BJ (cell line): ENCODE measurements around the gene PHACTR3. TPM values are rescaled to one million over a fixed set of nuclear protein-coding genes. Genes with fewer than 3 reads are reported as not detected.

Experiments used
- CTCF ChIA-PET: fragments of 350-600 bp; formaldehyde crosslinking; extraction: SDS; loops from one replicate; lab custom pipeline; 2021; ENCODE audit warnings: antibody characterized with exemption, inconsistent platforms; lab: Yijun Ruan, JAX
- POLR2A ChIA-PET: fragments of 300-600 bp; sonication (Branson Sonifier 250); formaldehyde crosslinking; extraction: SDS; loops from one replicate; lab custom pipeline; 2021; ENCODE audit warnings: antibody characterized with exemption; lab: Charles Lee
- DNase-seq: peaks from one replicate; pipeline ENCODE4 v3.0.0-alpha.2; 2011; ENCODE audit warnings: low read depth
- H3K27me3 ChIP-seq: 2 replicates; pipeline ENCODE4 v1.6.0; 2011; ENCODE audit warnings: low read length; ENCODE audit not compliant: control insufficient read depth, insufficient read depth
- H3K36me3 ChIP-seq: 2 replicates; pipeline ENCODE4 v1.5.1; 2011; ENCODE audit warnings: low read length; ENCODE audit not compliant: control insufficient read depth, insufficient read depth
- H3K4me3 ChIP-seq: 2 replicates; pipeline ENCODE4 v1.5.1; 2011; ENCODE audit warnings: low read depth, mild to moderate bottlenecking, control low read depth, low read length
- CTCF ChIP-seq: IDR thresholded peaks from 2 replicates; pipeline ENCODE4 v1.5.1; 2011; ENCODE audit warnings: low read depth, mild to moderate bottlenecking, control low read depth, inconsistent platforms, low read length, moderate library complexity; ENCODE audit not compliant: insufficient read depth
- polyA plus RNA-seq: library from polyadenylated mRNA; depleted of rRNA; stranded (reverse); fragments of >200 nt; gene quantifications from 2 replicates; pipeline ENCODE4 v1.2.3, GENCODE V29; 2011

PHACTR3 gene
- polyA plus RNA-seq, 1 experiment, result not detected

GRCh38 chr20:59777331-59777725 is 173.0 kb downstream of the PHACTR3 start:
- CTCF ChIA-PET, result interaction anchor here (1.1 kb wide), 1 partner anchor 73 kb away, joined by 3 read pairs; no protein-coding TSS in a partner anchor

GRCh38 chr20:59777814-59778575 is 173.7 kb downstream of the PHACTR3 start:
- POLR2A ChIA-PET, result no interaction called here
- no peaks in the 10 kb centered on the region for H3K27me3 ChIP-seq
- CTCF ChIA-PET, result interaction anchor here (1.1 to 1.2 kb wide), 2 partner anchors 72 to 73 kb away, joined by 3 read pairs; no protein-coding TSS in a partner anchor
- no peak for TF ChIP-seq CTCF
- no peaks in the 10 kb centered on the region for H3K36me3 ChIP-seq
- DNase-seq, result no peak
- no peak overlapping the region for H3K4me3 ChIP-seq

More at GRCh38 chr20:59777331-59777725, 173.0 kb downstream of the PHACTR3 start:
- Histone ChIP-seq H3K27me3 (no peaks in the 10 kb centered on the region), H3K4me3 (no peak overlapping the region), H3K36me3 (no peaks in the 10 kb centered on the region)
- no peak for TF ChIP-seq CTCF
- POLR2A ChIA-PET, result no interaction called here
- no peak for DNase-seq

GRCh38 chr20:59778615-59779200 is 174.4 kb downstream of the PHACTR3 start:
- DNase-seq, result no peak
- CTCF ChIA-PET, result interaction anchor here (1.2 kb wide), 1 partner anchor 72 kb away, joined by 3 read pairs; no protein-coding TSS in a partner anchor
- no peak for TF ChIP-seq CTCF
- no peaks in the 10 kb centered on the region for H3K27me3 ChIP-seq
- no peak overlapping the region for H3K4me3 ChIP-seq
- H3K36me3 ChIP-seq, result no peaks in the 10 kb centered on the region
- POLR2A ChIA-PET, result no interaction called here

GRCh38 chr20:59779656-59780380 is 175.5 kb downstream of the PHACTR3 start:
- Histone ChIP-seq H3K27me3 (no peaks in the 10 kb centered on the region), H3K36me3 (no peaks in the 10 kb centered on the region), H3K4me3 (no peak overlapping the region)
- no peak for TF ChIP-seq CTCF
- no peak for DNase-seq
- ChIA-PET CTCF (no interaction called here), POLR2A (no interaction called here)
